Measurements from ENCODE around the gene GPR141. TPM values are rescaled to one million over a fixed set of nuclear protein-coding genes. Genes with fewer than 3 reads are reported as not detected.

The GPR141 gene
- total and polyA plus RNA-seq, 8 donors: 0.32 to 1.6 (median 0.78) TPM; not detected in 4

- H3K4me1 ChIP-seq: no peaks in the 10 kb centered on the region
- 50 to 53% methylated on average over 1 of the region's 1 CpG for WGBS, 2 donors
- DNase-seq (no peak), ATAC-seq (no peak), FAIRE-seq (no peak)
- H3K4me3 ChIP-seq: no peak overlapping the region
- H3K9me3 ChIP-seq: no peaks in the 10 kb centered on the region
- TF ChIP-seq CTCF (IDR thresholded peaks at IDR 0.05): no peak
- H3K27ac ChIP-seq: no peak overlapping the region
- no peaks in the 10 kb centered on the region for H3K27me3 ChIP-seq
- intact Hi-C loops (cut with DNase I): no loop called here
- H3K36me3 ChIP-seq: no peaks in the 10 kb centered on the region
Measured at GRCh38 chr7:37751096-37751495, 67.5 kb downstream of the GPR141 start.

GRCh38 chr7:37753398-37754050, 70.0 kb downstream of the GPR141 start:
- H3K27me3 ChIP-seq: no peaks in the 10 kb centered on the region
- ATAC-seq (no peak), DNase-seq (no peak), FAIRE-seq (no peak)
- H3K9me3 ChIP-seq: no peaks in the 10 kb centered on the region
- 77 to 86% methylated on average over 1 of the region's 1 CpG for WGBS, 2 donors
- H3K4me1 ChIP-seq: no peaks in the 10 kb centered on the region
- no peaks in the 10 kb centered on the region for H3K36me3 ChIP-seq
- intact Hi-C loops (cut with DNase I): no loop called here
- TF ChIP-seq CTCF (IDR thresholded peaks at IDR 0.05): no peak
- H3K4me3 ChIP-seq: no peak overlapping the region
- H3K27ac ChIP-seq: no peak overlapping the region

GRCh38 chr7:37756797-37757551, 73.4 kb downstream of the GPR141 start:
- WGBS, 2 donors: 52 to 57% methylated on average over 5 of the region's 5 CpGs
- H3K4me1 ChIP-seq: no peaks in the 10 kb centered on the region
- FAIRE-seq: no peak
- intact Hi-C loops (cut with DNase I): no loop called here
- no peak for DNase-seq
- no peak for ATAC-seq
- H3K4me3 ChIP-seq: no peak overlapping the region
- H3K36me3 ChIP-seq: no peaks in the 10 kb centered on the region
- H3K27ac ChIP-seq: no peak overlapping the region
- no peak for TF ChIP-seq CTCF (IDR thresholded peaks at IDR 0.05)
- no peaks in the 10 kb centered on the region for H3K9me3 ChIP-seq
- H3K27me3 ChIP-seq: no peaks in the 10 kb centered on the region

- no peak for ATAC-seq
- no peak for DNase-seq
- Histone ChIP-seq H3K9me3 (no peaks in the 10 kb centered on the region), H3K36me3 (no peaks in the 10 kb centered on the region), H3K4me1 (no peaks in the 10 kb centered on the region), H3K27me3 (no peaks in the 10 kb centered on the region), H3K4me3 (no peak overlapping the region), H3K27ac (no peak overlapping the region)
- 71 to 76% methylated on average over 3 of the region's 3 CpGs for WGBS, 2 donors
- intact Hi-C loops (cut with DNase I): no loop called here
- no peak for FAIRE-seq
- no peak for TF ChIP-seq CTCF (IDR thresholded peaks at IDR 0.05)
Measured at GRCh38 chr7:37757563-37757962, 74.0 kb downstream of the GPR141 start.

- DNase-seq (no peak), FAIRE-seq (no peak), ATAC-seq (no peak)
- intact Hi-C loops (cut with DNase I): no loop called here
- no peak for TF ChIP-seq CTCF (IDR thresholded peaks at IDR 0.05)
- H3K27ac ChIP-seq: no peak overlapping the region
- WGBS, 2 donors: 65 to 67% methylated on average over 3 of the region's 3 CpGs
- no peaks in the 10 kb centered on the region for H3K36me3 ChIP-seq
- H3K4me3 ChIP-seq: no peak overlapping the region
- H3K27me3 ChIP-seq: no peaks in the 10 kb centered on the region
- no peaks in the 10 kb centered on the region for H3K4me1 ChIP-seq
- no peaks in the 10 kb centered on the region for H3K9me3 ChIP-seq
Measured at GRCh38 chr7:37758501-37759045, 75.0 kb downstream of the GPR141 start.
